WERI-Rb-1 (cell line): ENCODE measurements around the gene MAP2K6.
"Not testable (repeated sequence)": the region's sequence is repeated elsewhere in the genome, so short reads cannot be mapped to it uniquely, and the experiment has no call there.

Experiments used
- DNase-seq: peaks from one replicate; pipeline ENCODE4 v3.0.0-alpha.2; 2020
- H3K27ac ChIP-seq: fragments of 250-450 bp; sonication (Bioruptor Pico); 2 replicates; pipeline ENCODE4 v1.5.1; 2020; ENCODE audit warnings: mild to moderate bottlenecking, moderate library complexity
- H3K27me3 ChIP-seq: fragments of 250-450 bp; sonication (Bioruptor Pico); 2 replicates; pipeline ENCODE4 v1.5.1; 2021; ENCODE audit warnings: mild to moderate bottlenecking, low read depth, moderate library complexity; ENCODE audit not compliant: insufficient read depth, severe bottlenecking
- H3K36me3 ChIP-seq: fragments of 250-450 bp; sonication (Bioruptor Pico); 2 replicates; pipeline ENCODE4 v1.5.1; 2020; ENCODE audit warnings: mild to moderate bottlenecking, moderate library complexity
- H3K4me3 ChIP-seq: 2 replicates; pipeline ENCODE4 v1.5.1; 2011; ENCODE audit warnings: low read depth, mild to moderate bottlenecking, control low read depth, low read length
- H3K9me3 ChIP-seq: fragments of 250-450 bp; sonication (Bioruptor Pico); 2 replicates; pipeline ENCODE4 v1.5.1; 2021; ENCODE audit warnings: mild to moderate bottlenecking, moderate library complexity; ENCODE audit not compliant: severe bottlenecking
- TF ChIP-seq, protein P1 (sequence below): IDR thresholded peaks from 2 replicates; pipeline ENCODE4 v1.5.1; 2011; ENCODE audit warnings: low read depth, mild to moderate bottlenecking, control low read depth, inconsistent platforms, low read length

Gene MAP2K6

GRCh38 chr17:69477903-69478266, 63.4 kb downstream of the MAP2K6 start:
- H3K27me3 ChIP-seq, result no peaks in the 10 kb centered on the region
- no peak for DNase-seq
- no peak overlapping the region for H3K4me3 ChIP-seq
- H3K9me3 ChIP-seq, result no peaks in the 10 kb centered on the region
- TF ChIP-seq, protein P1, sequence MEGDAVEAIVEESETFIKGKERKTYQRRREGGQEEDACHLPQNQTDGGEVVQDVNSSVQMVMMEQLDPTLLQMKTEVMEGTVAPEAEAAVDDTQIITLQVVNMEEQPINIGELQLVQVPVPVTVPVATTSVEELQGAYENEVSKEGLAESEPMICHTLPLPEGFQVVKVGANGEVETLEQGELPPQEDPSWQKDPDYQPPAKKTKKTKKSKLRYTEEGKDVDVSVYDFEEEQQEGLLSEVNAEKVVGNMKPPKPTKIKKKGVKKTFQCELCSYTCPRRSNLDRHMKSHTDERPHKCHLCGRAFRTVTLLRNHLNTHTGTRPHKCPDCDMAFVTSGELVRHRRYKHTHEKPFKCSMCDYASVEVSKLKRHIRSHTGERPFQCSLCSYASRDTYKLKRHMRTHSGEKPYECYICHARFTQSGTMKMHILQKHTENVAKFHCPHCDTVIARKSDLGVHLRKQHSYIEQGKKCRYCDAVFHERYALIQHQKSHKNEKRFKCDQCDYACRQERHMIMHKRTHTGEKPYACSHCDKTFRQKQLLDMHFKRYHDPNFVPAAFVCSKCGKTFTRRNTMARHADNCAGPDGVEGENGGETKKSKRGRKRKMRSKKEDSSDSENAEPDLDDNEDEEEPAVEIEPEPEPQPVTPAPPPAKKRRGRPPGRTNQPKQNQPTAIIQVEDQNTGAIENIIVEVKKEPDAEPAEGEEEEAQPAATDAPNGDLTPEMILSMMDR, result no peak
- H3K36me3 ChIP-seq, result no peaks in the 10 kb centered on the region
- no peak overlapping the region for H3K27ac ChIP-seq

- no peak for DNase-seq
- Histone ChIP-seq H3K9me3 (no peaks in the 10 kb centered on the region), H3K4me3 (no peak overlapping the region), H3K27ac (no peak overlapping the region), H3K36me3 (no peaks in the 10 kb centered on the region), H3K27me3 (no peaks in the 10 kb centered on the region)
- TF ChIP-seq, protein P1, result no peak
Observed at GRCh38 chr17:69478916-69479315, 64.4 kb downstream of the MAP2K6 start.

DNA sequence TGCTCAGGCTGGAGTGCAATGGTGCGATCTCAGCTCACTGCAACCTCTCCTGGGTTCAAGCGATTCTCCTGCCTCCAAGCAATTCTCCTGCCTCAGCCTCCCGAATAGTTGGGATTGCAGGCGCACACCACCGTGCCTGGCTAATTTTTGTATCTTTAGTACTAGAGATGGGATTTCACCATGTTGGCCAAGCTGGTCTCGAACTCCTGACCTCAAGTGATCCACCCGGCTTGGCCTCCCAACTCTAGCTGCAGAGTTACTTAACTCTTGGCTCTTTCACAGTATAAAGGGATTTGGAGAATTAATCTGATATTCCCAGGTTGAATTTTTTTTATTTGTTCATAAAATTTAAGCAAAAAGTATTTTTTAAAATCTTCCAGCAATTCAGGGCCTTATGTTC, 65.3 kb downstream of the MAP2K6 start:
- H3K27ac ChIP-seq, H3K4me3 ChIP-seq, DNase-seq, H3K36me3 ChIP-seq, H3K27me3 ChIP-seq, H3K9me3 ChIP-seq: not testable (repeated sequence)

DNA sequence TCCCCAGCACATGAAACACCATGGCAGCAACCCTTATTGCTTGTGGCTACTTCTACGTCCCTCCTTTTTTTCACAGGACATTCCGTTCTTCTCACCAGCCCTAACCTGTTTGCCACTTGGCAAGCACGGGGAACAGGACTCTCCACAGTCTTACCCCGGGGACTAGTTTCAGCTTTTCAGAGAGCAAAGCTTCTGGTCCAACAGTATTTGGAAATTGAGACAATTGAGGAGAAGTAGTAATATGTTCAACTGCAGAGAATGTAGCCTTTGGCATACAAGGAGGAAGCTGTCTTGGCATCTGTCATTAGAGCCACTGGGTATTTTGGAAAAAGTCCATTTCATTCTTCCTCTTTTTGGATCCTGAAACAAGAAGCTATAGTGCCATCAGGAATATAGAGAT, 65.7 kb downstream of the MAP2K6 start:
- TF ChIP-seq, protein P1, result no peak
- H3K9me3 ChIP-seq, result no peaks in the 10 kb centered on the region
- H3K27ac ChIP-seq, result no peak overlapping the region
- no peaks in the 10 kb centered on the region for H3K27me3 ChIP-seq
- no peak for DNase-seq
- H3K4me3 ChIP-seq, result no peak overlapping the region
- H3K36me3 ChIP-seq, result no peaks in the 10 kb centered on the region

DNA sequence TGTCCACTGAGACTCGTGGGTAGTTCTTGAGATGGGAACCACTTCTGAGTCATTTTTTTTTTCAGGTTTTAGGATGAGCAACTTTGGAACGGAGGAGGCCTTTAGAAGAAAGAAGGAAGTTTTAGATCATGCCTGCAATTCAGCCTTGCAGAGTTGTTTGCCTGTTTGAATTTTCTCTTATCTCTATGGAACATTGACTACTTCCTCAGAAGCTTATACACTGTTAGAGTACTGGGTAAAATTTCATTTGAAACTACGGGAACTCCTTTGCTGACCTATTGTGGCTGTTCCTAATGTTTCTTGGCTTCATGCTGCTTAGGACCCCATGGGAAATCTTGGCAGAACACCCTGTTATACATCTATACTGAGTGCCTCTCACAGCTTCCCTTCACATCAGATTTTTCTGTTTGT, 70.8 kb downstream of the MAP2K6 start:
- TF ChIP-seq, protein P1, result no peak
- no peaks in the 10 kb centered on the region for H3K36me3 ChIP-seq

GRCh38 chr17:69485901-69486643, 71.6 kb downstream of the MAP2K6 start:
- H3K9me3 ChIP-seq, result no peaks in the 10 kb centered on the region
- TF ChIP-seq, protein P1, result no peak
- no peaks in the 10 kb centered on the region for H3K27me3 ChIP-seq
- H3K4me3 ChIP-seq, result no peak overlapping the region
- DNase-seq, result no peak
- no peak overlapping the region for H3K27ac ChIP-seq
- no peaks in the 10 kb centered on the region for H3K36me3 ChIP-seq

More for the DNA sequence above, 70.8 kb downstream of the MAP2K6 start:
- Histone ChIP-seq H3K4me3 (no peak overlapping the region), H3K27ac (no peak overlapping the region), H3K9me3 (no peaks in the 10 kb centered on the region), H3K27me3 (no peaks in the 10 kb centered on the region)
- no peak for DNase-seq
